H9 (cell line): ENCODE data around the gene CTRL. TPM values are rescaled to one million over a fixed set of nuclear protein-coding genes. Genes with fewer than 3 reads are reported as not detected.

Experiments used
- DNase-seq: peaks from one replicate; pipeline ENCODE4 v3.0.0-alpha.2; 2017
- H2AFZ ChIP-seq: one replicate; pipeline ENCODE4 v1.6.1; 2013; ENCODE audit warnings: mild to moderate bottlenecking, low read length, control low read depth, moderate library complexity
- H2AK5ac ChIP-seq: 2 replicates; pipeline ENCODE4 v1.6.1; 2013; ENCODE audit warnings: low read length, control low read depth, mixed read lengths; ENCODE audit not compliant: insufficient read length
- H2BK120ac ChIP-seq: one replicate; pipeline ENCODE4 v1.6.1; 2013; ENCODE audit warnings: low read depth, mild to moderate bottlenecking, low read length, control low read depth, inconsistent platforms; ENCODE audit not compliant: poor library complexity, severe bottlenecking
- H2BK12ac ChIP-seq: 2 replicates; pipeline ENCODE4 v1.6.1; 2013; ENCODE audit warnings: low read length, control low read depth, mixed read lengths, low read depth; ENCODE audit not compliant: insufficient read length
- H2BK15ac ChIP-seq: 2 replicates; pipeline ENCODE4 v1.6.1; 2013; ENCODE audit warnings: low read depth, low read length, control low read depth
- H2BK20ac ChIP-seq: one replicate; pipeline ENCODE4 v1.6.1; 2013; ENCODE audit warnings: low read depth, mild to moderate bottlenecking, low read length, control low read depth, inconsistent platforms; ENCODE audit not compliant: poor library complexity, severe bottlenecking
- H2BK5ac ChIP-seq: 2 replicates; pipeline ENCODE4 v1.6.1; 2013; ENCODE audit warnings: low read length, control low read depth, mixed read lengths; ENCODE audit not compliant: insufficient read length
- H3K14ac ChIP-seq: 2 replicates; pipeline ENCODE4 v1.6.1; 2013; ENCODE audit warnings: low read length, control low read depth; ENCODE audit not compliant: insufficient read depth
- H3K18ac ChIP-seq: 2 replicates; pipeline ENCODE4 v1.6.1; 2013; ENCODE audit warnings: low read depth, mild to moderate bottlenecking, mixed read lengths, low read length, control low read depth; ENCODE audit not compliant: insufficient read length
- H3K23ac ChIP-seq: 2 replicates; pipeline ENCODE4 v1.6.1; 2013; ENCODE audit warnings: low read length, control low read depth, mixed read lengths, low read depth; ENCODE audit not compliant: insufficient read length
- H3K23me2 ChIP-seq: 2 replicates; pipeline ENCODE4 v1.6.1; 2013; ENCODE audit warnings: low read depth, mild to moderate bottlenecking, mixed read lengths, low read length, control low read depth; ENCODE audit not compliant: insufficient read length, poor library complexity, severe bottlenecking
- H3K27ac ChIP-seq: 2 replicates; pipeline ENCODE4 v1.5.1; 2013; ENCODE audit warnings: low read length, control low read depth, mixed read lengths, low read depth; ENCODE audit not compliant: insufficient read length
- H3K27me3 ChIP-seq: 2 replicates; pipeline ENCODE4 v1.6.1; 2013; ENCODE audit warnings: low read length, control low read depth, inconsistent platforms; ENCODE audit not compliant: insufficient read depth
- H3K4ac ChIP-seq: 2 replicates; pipeline ENCODE4 v1.6.1; 2013; ENCODE audit warnings: low read depth, mild to moderate bottlenecking, control low read depth, inconsistent platforms, low read length, moderate library complexity
- H3K4me1 ChIP-seq: 2 replicates; pipeline ENCODE4 v1.6.1; 2013; ENCODE audit warnings: low read length, control low read depth, inconsistent platforms; ENCODE audit not compliant: insufficient read depth
- H3K4me2 ChIP-seq: 2 replicates; pipeline ENCODE4 v1.6.1; 2013; ENCODE audit warnings: low read length, control low read depth, mixed read lengths; ENCODE audit not compliant: insufficient read length, insufficient read depth
- H3K56ac ChIP-seq: 2 replicates; pipeline ENCODE4 v1.6.1; 2013; ENCODE audit warnings: low read depth, mild to moderate bottlenecking, mixed read lengths, low read length, control low read depth; ENCODE audit not compliant: insufficient read length
- H3K79me1 ChIP-seq: 2 replicates; pipeline ENCODE4 v1.6.1; 2013; ENCODE audit warnings: low read depth, mild to moderate bottlenecking, moderate library complexity, low read length, control low read depth, inconsistent platforms; ENCODE audit not compliant: insufficient read depth, poor library complexity, severe bottlenecking
- H3K79me2 ChIP-seq: 2 replicates; pipeline ENCODE4 v1.6.1; 2013; ENCODE audit warnings: low read length, control low read depth, inconsistent platforms; ENCODE audit not compliant: insufficient read depth
- H3K9ac ChIP-seq: 2 replicates; pipeline ENCODE4 v1.6.1; 2013; ENCODE audit warnings: low read length, control low read depth, mixed read lengths; ENCODE audit not compliant: insufficient read length; ENCODE audit errors: extremely low read depth
- H3K9me3 ChIP-seq: one replicate; pipeline ENCODE4 v1.6.1; 2013; ENCODE audit warnings: low read depth, low read length, inconsistent platforms; ENCODE audit not compliant: control insufficient read depth
- H3T11ph ChIP-seq: one replicate; pipeline ENCODE4 v1.6.1; 2013; ENCODE audit warnings: mild to moderate bottlenecking, low read length, control low read depth, inconsistent platforms
- H4K20me1 ChIP-seq: one replicate; pipeline ENCODE4 v1.6.1; 2013; ENCODE audit not compliant: control insufficient read depth, insufficient read length, insufficient read depth
- H4K5ac ChIP-seq: 2 replicates; pipeline ENCODE4 v1.6.1; 2013; ENCODE audit warnings: low read depth, mild to moderate bottlenecking, mixed read lengths, low read length, control low read depth; ENCODE audit not compliant: insufficient read length
- H4K8ac ChIP-seq: replicated peaks from 2 replicates; pipeline ENCODE4 v1.6.1; 2013; ENCODE audit warnings: low read length, control low read depth, mixed read lengths, low read depth; ENCODE audit not compliant: insufficient read length
- H4K91ac ChIP-seq: 2 replicates; pipeline ENCODE4 v1.6.1; 2013; ENCODE audit warnings: low read depth, mild to moderate bottlenecking, moderate library complexity, mixed read lengths, low read length, control low read depth; ENCODE audit not compliant: insufficient read length
- H3K27ac Mint-ChIP-seq, 3 experiments: 2 replicates in 2 of 3; 3 replicates in 1 of 3; pipeline ENCODE4 v1.8.0; 2020 to 2021; ENCODE audit warnings: mixed read lengths in 3 of 3, mild to moderate bottlenecking in 1 of 3, moderate library complexity in 1 of 3
- H3K27me3 Mint-ChIP-seq: 2 replicates; pipeline ENCODE4 v1.8.0; 2021; ENCODE audit warnings: low read depth, mild to moderate bottlenecking, moderate library complexity, mixed read lengths
- H3K36me3 Mint-ChIP-seq, 3 experiments: 2 replicates in 2 of 3; 3 replicates in 1 of 3; pipeline ENCODE4 v1.8.0; 2020 to 2021; ENCODE audit warnings: low read depth in 3 of 3, mixed read lengths in 3 of 3; ENCODE audit not compliant: insufficient read depth in 1 of 3
- H3K4me1 Mint-ChIP-seq, 2 experiments: 2 replicates each; pipeline ENCODE4 v1.8.0; 2020; ENCODE audit warnings: mixed read lengths in 2 of 2
- H3K4me3 Mint-ChIP-seq, 2 experiments: 2 replicates in 1 of 2; 3 replicates in 1 of 2; pipeline ENCODE4 v1.8.0; 2020 to 2021; ENCODE audit warnings: mild to moderate bottlenecking in 2 of 2, mixed read lengths in 2 of 2, moderate library complexity in 1 of 2
- H3K9me3 Mint-ChIP-seq, 2 experiments: 2 replicates in 1 of 2; 3 replicates in 1 of 2; pipeline ENCODE4 v1.8.0; 2020; ENCODE audit warnings: mild to moderate bottlenecking in 2 of 2, mixed read lengths in 2 of 2, moderate library complexity in 1 of 2
- WGBS: extraction: QIAGEN DNeasy Blood & Tissue Kit; methylation state at CpG from one replicate; pipeline ENCODE4 v1.1.7; 2013; ENCODE audit warnings: missing lambda C conversion rate, low lambda C conversion rate, mixed read lengths; ENCODE audit not compliant: insufficient read length; ENCODE audit errors: extremely low coverage; 5-methylcytosine and 5-hydroxymethylcytosine counted together
- total RNA-seq: library from RNA; stranded (reverse); gene quantifications from 2 replicates; pipeline ENCODE4 v1.2.1, GENCODE V29; 2021
- TF ChIP-seq, protein P1 (sequence below): fragments of 200-600 bp; sonication (generic); conservative IDR thresholded peaks from 3 replicates; pipeline ENCODE4 v1.8.0; 2021; ENCODE audit warnings: antibody characterized with exemption, mild to moderate bottlenecking

CTRL gene
- total RNA-seq, 1 experiment from 2014 or later: 2.7 TPM

DNA sequence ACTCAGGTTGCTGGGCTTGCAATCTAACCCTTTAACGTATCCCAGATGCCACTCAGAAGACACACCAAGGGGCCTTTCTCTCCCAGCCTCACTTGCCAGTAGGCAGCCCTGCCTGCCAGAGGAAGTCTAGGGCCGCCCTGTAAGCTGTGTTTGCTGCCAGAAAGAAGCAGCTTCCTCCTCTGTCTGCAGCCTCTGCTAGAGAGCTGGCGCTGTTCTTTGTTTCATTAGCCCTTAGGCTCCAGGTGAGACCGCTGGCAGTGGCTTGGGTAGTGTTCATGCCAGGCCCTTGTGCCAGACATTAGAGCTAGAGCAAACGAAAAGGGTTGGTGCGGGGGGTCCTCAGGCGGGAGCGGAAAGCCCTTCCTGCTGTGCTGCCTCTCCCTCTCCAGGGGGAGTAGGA lies 8.9 kb downstream of the CTRL start:
- Histone ChIP-seq H2BK5ac (no peak overlapping the region), H4K5ac (no peak overlapping the region), H2BK120ac (no peak overlapping the region), H3K23ac (no peak overlapping the region), H2AK5ac (no peak overlapping the region), H3K18ac (no peak overlapping the region), H3K9me3 (no peaks in the 10 kb centered on the region), H2BK15ac (no peak overlapping the region), H3K27me3 (no peaks in the 10 kb centered on the region), H3K9ac (no peak overlapping the region), H3K4me2 (no peak overlapping the region), H3K27ac (no peak overlapping the region), H4K91ac (no peak overlapping the region), H2BK12ac (no peak overlapping the region), H2BK20ac (no peak overlapping the region), H3K56ac (no peak overlapping the region), H4K20me1 (no peaks in the 10 kb centered on the region), H3K79me2 (no peaks in the 10 kb centered on the region), H4K8ac (no peak overlapping the region), H3K23me2 (no peaks in the 10 kb centered on the region), H3K4me1 (no peaks in the 10 kb centered on the region), H3K79me1 (no peaks in the 10 kb centered on the region), H3K14ac (no peak overlapping the region), H3T11ph (no peak overlapping the region), H2AFZ (no peak overlapping the region), H3K4ac (no peak overlapping the region)
- Mint-ChIP-seq H3K27ac (0 out of 7 replicates have a peak overlapping the region, but pooled peaks of 1 of the 3 experiments have one; percentile 53), H3K9me3 (no peaks in the 10 kb centered on the region), H3K4me3 (no peak overlapping the region), H3K36me3 (peaks cover 1 to 9% (median 2%) of the 10 kb centered on the region in 3 experiments; a peak in 4 of 7 replicates), H3K4me1 (peaks cover 7 to 16% of the 10 kb centered on the region in 2 experiments; a peak in 3 of 4 replicates), H3K27me3 (no peaks in the 10 kb centered on the region)
- TF ChIP-seq, protein P1, sequence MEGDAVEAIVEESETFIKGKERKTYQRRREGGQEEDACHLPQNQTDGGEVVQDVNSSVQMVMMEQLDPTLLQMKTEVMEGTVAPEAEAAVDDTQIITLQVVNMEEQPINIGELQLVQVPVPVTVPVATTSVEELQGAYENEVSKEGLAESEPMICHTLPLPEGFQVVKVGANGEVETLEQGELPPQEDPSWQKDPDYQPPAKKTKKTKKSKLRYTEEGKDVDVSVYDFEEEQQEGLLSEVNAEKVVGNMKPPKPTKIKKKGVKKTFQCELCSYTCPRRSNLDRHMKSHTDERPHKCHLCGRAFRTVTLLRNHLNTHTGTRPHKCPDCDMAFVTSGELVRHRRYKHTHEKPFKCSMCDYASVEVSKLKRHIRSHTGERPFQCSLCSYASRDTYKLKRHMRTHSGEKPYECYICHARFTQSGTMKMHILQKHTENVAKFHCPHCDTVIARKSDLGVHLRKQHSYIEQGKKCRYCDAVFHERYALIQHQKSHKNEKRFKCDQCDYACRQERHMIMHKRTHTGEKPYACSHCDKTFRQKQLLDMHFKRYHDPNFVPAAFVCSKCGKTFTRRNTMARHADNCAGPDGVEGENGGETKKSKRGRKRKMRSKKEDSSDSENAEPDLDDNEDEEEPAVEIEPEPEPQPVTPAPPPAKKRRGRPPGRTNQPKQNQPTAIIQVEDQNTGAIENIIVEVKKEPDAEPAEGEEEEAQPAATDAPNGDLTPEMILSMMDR: no peak
- DNase-seq: no peak
- WGBS: no CpG with 5 or more reads among the region's 8 CpGs
